ENCODE data around the gene PIEZO1.
A peak's percentile ranks its signal among the peaks of the same experiment; 100 is the strongest.
"Not testable (repeated sequence)": the region's sequence is repeated elsewhere in the genome, so short reads cannot be mapped to it uniquely, and the experiment has no call there.

PIEZO1 gene

DNA sequence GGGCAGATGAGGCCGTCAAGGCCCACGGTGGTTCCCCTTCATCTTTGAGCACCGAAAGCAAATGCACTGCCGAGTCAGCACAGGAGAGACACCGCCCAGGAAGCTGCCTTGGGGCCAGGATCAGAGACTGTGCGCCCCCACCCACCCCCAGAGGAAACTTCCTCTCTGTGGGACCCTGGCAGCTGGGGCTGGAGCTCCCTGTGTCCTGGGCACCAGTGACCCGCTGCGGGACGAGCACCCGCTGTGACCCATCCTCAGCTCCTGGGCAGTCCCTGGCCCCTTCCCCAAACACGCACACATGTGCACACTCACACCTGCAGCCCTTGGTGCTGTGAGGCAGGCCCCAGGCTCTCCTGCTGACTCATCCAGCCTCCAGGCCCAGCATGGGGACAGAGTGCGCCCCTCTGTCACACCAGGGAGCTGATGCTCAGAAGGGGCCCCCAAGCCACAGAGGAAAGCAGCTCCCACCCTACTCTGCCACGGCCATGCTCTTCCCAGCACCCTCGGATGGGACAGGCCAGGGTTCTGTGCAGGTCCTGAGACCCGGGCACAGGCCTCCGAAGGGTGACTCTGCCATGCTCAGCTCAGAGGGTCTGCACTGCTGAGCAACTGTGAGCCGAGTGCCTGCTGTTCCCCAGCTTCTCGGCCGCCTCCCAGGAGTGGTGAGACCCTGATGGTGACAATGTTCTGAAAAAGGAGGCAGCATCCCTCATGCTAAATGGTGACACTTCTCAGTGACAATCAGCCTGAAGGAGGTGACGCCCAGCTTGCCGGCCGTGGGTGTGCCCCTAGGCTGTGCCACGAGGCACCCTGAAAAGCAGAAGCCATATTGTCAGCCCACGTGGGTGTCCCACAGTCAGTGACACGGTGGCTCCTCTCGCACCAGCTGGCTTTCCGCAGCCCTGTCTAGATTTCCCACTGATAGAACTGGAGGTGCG, 3.6 kb downstream of the PIEZO1 start:
- peak; percentile 74 for DNase-seq

GRCh38 chr16:88780142-88781062, 4.6 kb downstream of the PIEZO1 start:
- DNase-seq = no peak

DNA sequence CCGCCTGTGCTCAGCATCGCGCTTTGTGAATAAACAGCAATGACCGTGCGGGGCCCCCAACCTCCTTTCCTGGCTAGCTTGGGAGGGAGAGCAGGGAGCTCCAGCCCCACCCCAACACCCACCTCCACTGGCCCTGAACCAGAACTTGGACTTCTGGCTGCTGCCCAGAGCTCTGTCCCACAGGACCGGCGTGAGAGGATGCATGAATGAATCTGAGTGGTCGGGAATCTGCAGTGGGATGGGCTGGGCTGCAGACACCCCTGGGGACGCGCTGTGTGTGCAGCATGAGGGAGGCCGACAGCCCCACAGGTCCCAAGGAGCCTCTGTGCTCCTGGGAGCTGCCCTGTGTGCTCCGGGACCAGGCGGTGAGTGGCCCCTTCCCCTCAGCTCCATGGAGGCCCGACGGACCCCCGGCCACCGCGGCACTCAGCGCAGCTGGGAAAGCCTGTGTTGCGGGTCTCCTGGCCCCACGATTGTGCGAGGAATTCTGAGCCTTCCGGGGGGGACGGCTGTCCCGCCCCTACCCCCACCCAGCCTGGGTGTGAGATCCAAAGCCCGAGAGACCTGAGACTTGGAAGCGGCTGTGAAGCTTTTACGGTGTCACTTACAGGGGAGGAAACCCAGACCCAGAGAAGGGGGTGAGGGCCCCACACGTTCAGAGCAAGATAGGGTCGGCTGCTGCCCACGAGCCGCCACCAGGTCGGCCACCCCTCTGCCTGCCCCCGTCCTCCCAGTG, 5.4 kb downstream of the PIEZO1 start:
- no peak for DNase-seq

GRCh38 chr16:88778541-88779065, 6.4 kb downstream of the PIEZO1 start:
- no peak for DNase-seq

GRCh38 chr16:88778271-88778525, 6.8 kb downstream of the PIEZO1 start:
- DNase-seq = no peak

- DNase-seq = no peak
Observed at GRCh38 chr16:88777471-88778270, 7.3 kb downstream of the PIEZO1 start.

DNA sequence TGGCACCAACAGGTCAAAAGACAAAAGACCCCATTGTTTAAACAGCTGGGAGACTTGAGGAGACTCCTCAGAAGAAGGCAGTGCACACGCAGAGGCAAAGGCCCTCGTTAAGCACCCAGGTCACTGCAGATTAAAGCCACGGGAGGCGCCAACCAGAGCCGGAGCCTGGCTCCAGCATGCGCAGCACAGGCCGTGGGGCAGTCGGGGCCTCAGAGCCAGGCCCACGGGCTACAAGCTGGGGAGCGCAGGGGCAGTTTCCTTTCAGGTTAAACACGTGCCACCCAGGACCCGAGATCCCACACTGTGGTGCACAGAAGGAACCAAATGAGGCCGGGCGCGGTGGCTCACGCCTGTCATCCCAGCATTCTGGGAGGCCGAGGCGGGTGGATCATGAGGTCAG, 9.2 kb downstream of the PIEZO1 start:
- DNase-seq = no peak

- no peak for DNase-seq
Observed at GRCh38 chr16:88774544-88775393, 10.3 kb downstream of the PIEZO1 start.

GRCh38 chr16:88773812-88774291, 11.2 kb downstream of the PIEZO1 start:
- DNase-seq = no peak

DNA sequence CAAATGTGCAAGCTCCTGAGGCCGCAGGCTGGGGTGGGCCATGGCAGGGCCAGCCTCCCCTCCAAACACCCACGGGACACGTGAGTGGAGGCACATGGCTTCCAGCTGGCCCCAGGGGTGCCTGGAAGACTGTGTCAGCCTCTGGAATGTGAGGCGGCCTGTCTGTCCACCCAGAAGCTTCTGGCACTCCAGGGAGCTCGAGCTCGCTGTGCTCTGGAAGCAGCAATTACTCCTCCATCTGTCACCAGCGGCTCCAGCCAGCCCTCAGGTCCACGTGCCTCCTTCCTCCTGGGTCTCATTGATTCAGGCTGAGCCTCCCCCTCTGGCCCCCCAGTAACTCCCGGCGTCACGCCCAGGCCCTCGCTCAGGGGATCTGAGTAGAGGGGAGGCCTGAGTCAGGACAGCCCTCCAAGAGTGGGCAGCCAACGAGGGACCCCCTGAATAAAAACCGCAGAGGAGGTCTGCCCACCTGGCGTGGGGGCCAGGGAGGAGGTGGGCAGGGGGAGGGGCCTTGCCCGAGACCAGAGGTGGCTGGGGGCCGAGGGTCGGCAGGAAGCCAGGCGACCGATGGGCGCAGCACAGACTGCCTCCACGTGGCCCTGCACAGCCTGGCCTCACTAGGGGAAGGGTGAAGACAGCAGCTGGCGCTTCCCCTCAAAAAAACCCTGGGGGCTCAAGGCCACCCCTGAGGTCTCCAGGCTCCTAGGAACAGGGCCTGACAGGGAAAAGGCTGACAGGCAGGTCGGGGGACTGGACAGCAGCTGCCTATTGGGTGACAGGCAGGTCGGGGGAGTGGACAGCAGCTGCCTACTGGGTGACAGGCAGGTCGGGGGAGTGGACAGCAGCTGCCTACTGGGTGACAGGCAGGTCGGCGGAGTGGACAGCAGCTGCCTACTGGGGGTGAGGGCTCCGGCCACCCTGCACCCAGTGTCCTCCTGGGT, 11.9 kb downstream of the PIEZO1 start:
- DNase-seq = no peak

DNA sequence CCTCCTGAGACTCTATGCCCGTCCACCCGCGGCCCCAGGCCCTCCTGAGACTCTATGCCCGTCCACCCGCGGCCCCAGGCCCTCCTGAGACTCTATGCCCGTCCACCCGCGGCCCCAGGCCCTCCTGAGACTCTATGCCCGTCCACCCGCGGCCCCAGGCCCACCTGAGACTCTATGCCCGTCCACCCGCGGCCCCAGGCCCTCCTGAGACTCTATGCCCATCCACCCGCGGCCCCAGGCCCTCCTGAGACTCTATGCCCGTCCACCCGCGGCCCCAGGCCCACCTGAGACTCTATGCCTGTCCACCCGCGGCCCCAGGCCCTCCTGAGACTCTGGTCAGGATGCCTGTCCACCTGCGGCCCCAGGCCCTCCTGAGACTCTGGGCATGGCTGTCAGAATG, 13.2 kb downstream of the PIEZO1 start:
- DNase-seq = not testable (repeated sequence)

GRCh38 chr16:88771294-88771772, 13.7 kb downstream of the PIEZO1 start:
- DNase-seq = no peak

- DNase-seq = no peak
Observed at GRCh38 chr16:88770461-88771293, 14.3 kb downstream of the PIEZO1 start.

GRCh38 chr16:88769617-88770460, 15.2 kb downstream of the PIEZO1 start:
- DNase-seq = no peak

DNA sequence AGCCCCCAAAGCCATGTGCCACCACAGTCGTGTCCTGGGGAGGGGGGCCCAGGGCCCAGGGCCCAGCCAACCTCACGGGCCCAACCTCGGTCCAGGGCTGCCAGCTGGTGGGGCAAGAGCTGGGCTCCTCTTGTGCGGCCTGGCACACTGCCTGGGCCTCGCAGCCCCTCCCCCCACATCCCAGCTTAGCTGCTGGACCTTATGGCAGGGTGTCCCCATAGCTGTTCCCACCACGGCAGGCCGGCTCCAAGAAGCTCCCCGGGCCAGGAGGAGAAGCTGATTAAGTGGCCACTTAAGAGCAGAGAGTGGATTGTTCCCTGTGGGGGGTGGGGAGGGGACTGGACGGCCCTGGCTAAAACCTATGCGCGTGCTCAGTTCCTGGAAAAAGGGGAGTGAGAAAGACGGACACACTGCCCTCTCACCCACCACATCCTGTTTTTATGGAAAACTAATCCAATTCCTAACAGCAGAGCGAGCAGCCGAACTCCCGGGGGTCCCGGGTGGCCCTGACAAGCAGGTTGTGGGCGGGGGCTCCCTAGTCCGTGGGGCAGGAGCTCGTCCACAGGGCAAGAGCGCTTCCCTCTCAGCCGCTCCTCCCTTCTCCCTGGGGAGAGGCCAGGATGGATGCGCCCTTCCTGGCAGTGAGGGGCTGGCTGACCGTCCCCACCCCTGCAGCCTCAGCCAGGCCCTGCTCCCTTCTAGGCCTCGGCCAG, 16.8 kb downstream of the PIEZO1 start:
- DNase-seq = no peak

- DNase-seq = no peak
Observed at GRCh38 chr16:88767546-88768070, 17.4 kb downstream of the PIEZO1 start.

GRCh38 chr16:88766975-88767374, 18.0 kb downstream of the PIEZO1 start:
- DNase-seq = no peak
